ENCODE data around the gene AOX1. TPM values are rescaled to one million over a fixed set of nuclear protein-coding genes. Genes with fewer than 3 reads are reported as not detected.

AOX1 gene
- total RNA-seq, 1 donor from 2014 or later = 3.6 TPM

DNA sequence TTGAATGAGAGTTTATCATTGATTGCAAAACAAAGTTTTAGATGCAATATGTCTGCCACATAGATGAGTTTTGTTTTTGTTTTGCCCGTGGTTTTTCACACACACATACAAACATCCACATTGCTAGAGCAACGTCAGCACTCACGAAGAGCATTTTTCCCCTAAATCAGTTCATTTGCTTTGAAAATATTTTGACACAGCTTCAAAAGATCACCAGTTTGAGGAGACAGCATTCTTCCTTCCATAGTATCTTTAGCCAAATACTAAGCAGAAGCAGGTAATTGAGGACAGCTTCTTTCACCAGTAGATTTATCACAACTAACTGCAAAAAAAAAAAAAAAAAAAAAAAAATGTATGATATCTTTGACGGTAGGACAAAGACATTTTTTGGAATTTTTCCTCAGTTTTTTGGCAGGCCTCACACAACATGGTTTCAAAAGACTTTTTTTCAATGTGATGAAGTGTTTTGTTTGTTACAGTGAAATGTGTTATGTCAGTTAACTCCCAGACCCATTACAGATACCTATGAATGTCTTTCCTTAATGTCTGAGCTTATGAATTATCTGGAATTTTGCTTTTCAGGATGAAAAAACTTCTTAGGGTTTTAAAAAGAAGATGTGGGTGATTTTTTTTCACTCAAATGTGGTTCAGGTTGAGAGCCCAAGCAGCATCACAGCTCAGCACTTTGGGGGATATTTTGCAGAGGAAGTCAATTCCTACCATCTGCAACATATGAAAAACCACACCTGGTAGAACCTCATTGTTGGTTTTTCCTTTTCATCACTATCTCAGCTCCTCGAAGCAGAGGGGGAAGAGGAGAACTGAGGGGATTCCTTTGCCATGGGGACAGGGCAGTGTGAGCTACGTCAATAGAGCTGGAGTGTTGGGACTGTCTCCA is 31.6 kb downstream of the AOX1 start:
- Histone ChIP-seq H3K9me3 (replicated peaks) (no peaks in the 10 kb centered on the region), H3K4me3 (no peak overlapping the region), H3K27me3 (ENCODE audit: low read depth) (peaks cover 8% of the 10 kb centered on the region), H3K27ac (replicated peaks) (no peak overlapping the region), H3K4me1 (no peaks in the 10 kb centered on the region), H3K36me3 (no peaks in the 10 kb centered on the region)
- TF ChIP-seq, protein P1, sequence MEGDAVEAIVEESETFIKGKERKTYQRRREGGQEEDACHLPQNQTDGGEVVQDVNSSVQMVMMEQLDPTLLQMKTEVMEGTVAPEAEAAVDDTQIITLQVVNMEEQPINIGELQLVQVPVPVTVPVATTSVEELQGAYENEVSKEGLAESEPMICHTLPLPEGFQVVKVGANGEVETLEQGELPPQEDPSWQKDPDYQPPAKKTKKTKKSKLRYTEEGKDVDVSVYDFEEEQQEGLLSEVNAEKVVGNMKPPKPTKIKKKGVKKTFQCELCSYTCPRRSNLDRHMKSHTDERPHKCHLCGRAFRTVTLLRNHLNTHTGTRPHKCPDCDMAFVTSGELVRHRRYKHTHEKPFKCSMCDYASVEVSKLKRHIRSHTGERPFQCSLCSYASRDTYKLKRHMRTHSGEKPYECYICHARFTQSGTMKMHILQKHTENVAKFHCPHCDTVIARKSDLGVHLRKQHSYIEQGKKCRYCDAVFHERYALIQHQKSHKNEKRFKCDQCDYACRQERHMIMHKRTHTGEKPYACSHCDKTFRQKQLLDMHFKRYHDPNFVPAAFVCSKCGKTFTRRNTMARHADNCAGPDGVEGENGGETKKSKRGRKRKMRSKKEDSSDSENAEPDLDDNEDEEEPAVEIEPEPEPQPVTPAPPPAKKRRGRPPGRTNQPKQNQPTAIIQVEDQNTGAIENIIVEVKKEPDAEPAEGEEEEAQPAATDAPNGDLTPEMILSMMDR (IDR thresholded peaks at IDR 0.05; ENCODE audit: borderline replicate concordance) = no peak
- intact Hi-C loops (cut with micrococcal nuclease) = no loop called here
- no peak for DNase-seq

- Histone ChIP-seq H3K4me3 (no peak overlapping the region), H3K27me3 (ENCODE audit: low read depth) (peaks cover 4% of the 10 kb centered on the region), H3K36me3 (no peaks in the 10 kb centered on the region), H3K9me3 (replicated peaks) (no peaks in the 10 kb centered on the region), H3K27ac (replicated peaks) (no peak overlapping the region), H3K4me1 (no peaks in the 10 kb centered on the region)
- DNase-seq = no peak
- TF ChIP-seq, protein P1 (IDR thresholded peaks at IDR 0.05; ENCODE audit: borderline replicate concordance) = no peak
- intact Hi-C loops (cut with micrococcal nuclease) = no loop called here
Measured at GRCh38 chr2:200618054-200618419, 32.2 kb downstream of the AOX1 start.

DNA sequence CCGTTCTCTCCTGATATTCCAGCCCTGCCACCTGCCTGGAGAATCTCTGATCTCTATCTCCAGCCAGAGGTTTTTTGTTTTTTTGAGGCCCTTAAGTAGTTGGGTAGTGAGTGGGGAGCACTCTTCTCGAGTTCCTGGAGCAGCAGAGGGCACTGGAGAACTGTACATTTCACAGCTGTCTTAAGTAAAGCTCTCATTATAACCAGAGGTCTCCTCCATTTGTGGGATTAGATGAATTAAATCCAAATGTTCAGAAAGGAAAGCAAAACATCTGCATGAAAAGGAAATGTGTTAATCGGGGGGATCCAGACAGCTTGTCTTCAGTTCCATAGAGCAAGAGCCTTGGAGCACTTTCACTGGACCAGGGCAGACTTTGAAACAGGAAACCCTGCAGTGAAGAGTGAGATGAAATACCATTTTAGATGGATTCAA is 32.8 kb downstream of the AOX1 start:
- no peak overlapping the region for H3K4me3 ChIP-seq
- intact Hi-C loops (cut with micrococcal nuclease) = no loop called here
- no peak for DNase-seq
- no peaks in the 10 kb centered on the region for H3K36me3 ChIP-seq
- H3K4me1 ChIP-seq = no peaks in the 10 kb centered on the region
- TF ChIP-seq, protein P1 (IDR thresholded peaks at IDR 0.05; ENCODE audit: borderline replicate concordance) = peak; percentile 19
- H3K27ac ChIP-seq (replicated peaks) = no peak overlapping the region
- peaks cover 1% of the 10 kb centered on the region for H3K27me3 ChIP-seq (ENCODE audit: low read depth)
- no peaks in the 10 kb centered on the region for H3K9me3 ChIP-seq (replicated peaks)

- Histone ChIP-seq H3K27ac (replicated peaks) (no peak overlapping the region), H3K4me1 (no peaks in the 10 kb centered on the region), H3K36me3 (no peaks in the 10 kb centered on the region), H3K4me3 (no peak overlapping the region), H3K27me3 (ENCODE audit: low read depth) (peaks cover 4% of the 10 kb centered on the region), H3K9me3 (replicated peaks) (no peaks in the 10 kb centered on the region)
- TF ChIP-seq, protein P1 (IDR thresholded peaks at IDR 0.05; ENCODE audit: borderline replicate concordance) = no peak
- intact Hi-C loops (cut with micrococcal nuclease) = no loop called here
- no peak for DNase-seq
Measured at GRCh38 chr2:200619279-200619678, 33.5 kb downstream of the AOX1 start.

DNA sequence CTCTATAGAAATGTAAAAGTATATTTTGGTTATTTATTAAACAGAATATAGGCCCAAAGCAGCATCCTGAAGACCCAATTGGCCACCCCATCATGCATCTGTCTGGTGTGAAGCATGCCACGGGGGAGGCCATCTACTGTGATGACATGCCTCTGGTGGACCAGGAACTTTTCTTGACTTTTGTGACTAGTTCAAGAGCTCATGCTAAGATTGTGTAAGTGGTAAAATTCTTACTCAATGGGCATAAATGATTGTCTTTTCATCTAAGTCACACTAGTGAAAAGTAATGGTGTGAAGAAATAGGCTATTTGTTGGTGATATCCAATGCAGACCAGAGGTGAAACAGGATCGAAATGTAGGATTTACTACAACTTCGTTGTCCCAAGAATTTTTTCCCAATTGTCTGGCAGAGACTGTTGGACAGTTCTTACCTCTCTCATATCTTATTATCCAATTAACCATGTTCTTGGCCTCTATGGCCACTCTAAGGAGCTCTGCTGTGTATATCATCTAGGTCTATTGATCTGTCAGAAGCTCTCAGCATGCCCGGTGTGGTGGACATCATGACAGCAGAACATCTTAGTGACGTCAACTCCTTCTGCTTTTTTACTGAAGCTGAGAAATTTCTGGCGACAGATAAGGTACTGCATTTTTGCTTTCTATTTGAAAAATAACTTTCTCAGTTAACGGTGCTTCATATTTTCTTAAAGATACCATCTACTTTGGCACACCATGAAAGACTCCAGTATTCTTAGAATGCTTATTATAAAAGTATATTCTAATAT is 35.0 kb downstream of the AOX1 start:
- H3K27me3 ChIP-seq (ENCODE audit: low read depth) = peaks cover 4% of the 10 kb centered on the region
- no peak overlapping the region for H3K27ac ChIP-seq (replicated peaks)
- H3K4me3 ChIP-seq = no peak overlapping the region
- no peaks in the 10 kb centered on the region for H3K9me3 ChIP-seq (replicated peaks)
- TF ChIP-seq, protein P1 (IDR thresholded peaks at IDR 0.05; ENCODE audit: borderline replicate concordance) = no peak
- intact Hi-C loops (cut with micrococcal nuclease) = no loop called here
- no peak for DNase-seq
- no peaks in the 10 kb centered on the region for H3K36me3 ChIP-seq
- no peaks in the 10 kb centered on the region for H3K4me1 ChIP-seq
